Lung (tissue), 12 donors: ENCODE measurements around the gene UBQLN4. TPM values are rescaled to one million over a fixed set of nuclear protein-coding genes. Genes with fewer than 3 reads are reported as not detected.
A peak's percentile ranks its signal among the peaks of the same experiment; 100 is the strongest.

Source experiments
- ATAC-seq: fragments of 200-7000 bp; cut with Tn5 transposase; one replicate; pipeline ENCODE4 v1.9.1; 2020; ENCODE audit warnings: moderate number of reproducible peaks; ENCODE audit not compliant: insufficient read depth, low FRiP score
- DNase-seq, 3 donors: peaks; one replicate each; pipeline ENCODE4 v3.0.0-alpha.2; 2013 to 2017
- H3K27ac ChIP-seq, 2 donors: one replicate each; pipeline ENCODE4 v1.5.1; 2013; ENCODE audit warnings: mild to moderate bottlenecking in 2 of 2, moderate library complexity in 2 of 2, control low read depth in 1 of 2, inconsistent platforms in 1 of 2, low read depth in 1 of 2, low read length in 1 of 2
- H3K27me3 ChIP-seq, 3 donors: one replicate each; pipeline ENCODE4 v1.5.1; 2013; ENCODE audit warnings: low read length in 2 of 3; ENCODE audit not compliant: control insufficient read depth in 3 of 3, insufficient read depth in 3 of 3
- H3K36me3 ChIP-seq, 4 donors: one replicate each; pipeline ENCODE4 v1.5.1; 2013; ENCODE audit warnings: low read length in 4 of 4, mild to moderate bottlenecking in 1 of 4, moderate library complexity in 1 of 4; ENCODE audit not compliant: control insufficient read depth in 4 of 4, insufficient read depth in 4 of 4
- H3K4me1 ChIP-seq, 5 donors: one replicate each; pipeline ENCODE4 v1.5.1; 2013; ENCODE audit warnings: low read length in 5 of 5, mild to moderate bottlenecking in 2 of 5, moderate library complexity in 1 of 5; ENCODE audit not compliant: control insufficient read depth in 5 of 5, insufficient read depth in 5 of 5
- H3K4me3 ChIP-seq: one replicate; pipeline ENCODE4 v1.5.1; 2013; ENCODE audit warnings: mild to moderate bottlenecking, control low read depth, moderate library complexity
- H3K9ac ChIP-seq, 2 donors: one replicate each; pipeline ENCODE4 v1.5.1; 2013; ENCODE audit warnings: low read length in 2 of 2, control low read depth in 1 of 2; ENCODE audit not compliant: insufficient read depth in 1 of 2
- H3K9me3 ChIP-seq, 4 donors: one replicate each; pipeline ENCODE4 v1.5.1; 2013; ENCODE audit warnings: low read length in 3 of 4, mild to moderate bottlenecking in 1 of 4, moderate library complexity in 1 of 4; ENCODE audit not compliant: control insufficient read depth in 4 of 4, insufficient read depth in 3 of 4
- CTCF ChIP-seq: IDR thresholded peaks from 2 replicates; pipeline ENCODE4 v1.5.1; 2012; ENCODE audit warnings: mild to moderate bottlenecking; ENCODE audit errors: control extremely low read depth, extremely low read depth
- WGBS, 2 donors: extraction: QIAGEN DNeasy Blood & Tissue Kit; methylation state at CpG; one replicate each; pipeline ENCODE4 v1.1.7; 2013; 5-methylcytosine and 5-hydroxymethylcytosine counted together
- polyA plus RNA-seq, 2 donors: library from polyadenylated mRNA; stranded (reverse); fragments of 200-250 nt; gene quantifications; one replicate each; pipeline ENCODE4 v1.2.1, GENCODE V29; 2013
- total RNA-seq, 2 donors: library from RNA; depleted of rRNA in 1 of 2; stranded (reverse); fragments of >200 nt in 1 of 2; gene quantifications; one replicate each; pipeline ENCODE4 v1.2.1, GENCODE V29; 2014 to 2021
- donor health status: control.
- donor health status: control.
- donor health status: Bipolar disorder and iron deficiency.
- donor health status: healthy.
- donor health status: DM: yes; HTN: yes; CAD: no.

The UBQLN4 gene
- total and polyA plus RNA-seq, 4 donors: 16.2 to 27.2 (median 22.9) TPM

DNA sequence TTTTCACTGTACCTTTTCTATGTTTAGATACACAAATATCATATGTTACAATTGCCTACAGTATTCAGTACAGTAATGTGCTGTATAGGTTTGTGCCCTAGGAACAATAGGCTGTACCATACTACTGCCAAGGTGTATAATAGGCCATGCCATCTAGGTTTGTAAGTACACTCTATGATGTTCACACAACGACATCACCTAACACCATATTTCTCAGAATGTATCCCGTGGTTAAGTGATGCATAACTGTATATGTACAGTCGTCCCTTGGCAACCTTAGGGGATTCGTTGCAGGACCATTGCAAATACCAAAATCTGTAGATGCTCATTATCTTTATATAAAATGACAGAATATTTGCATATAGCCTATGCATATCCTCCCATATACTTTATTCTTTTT is 27.0 kb downstream of the UBQLN4 start:
- H3K4me3 ChIP-seq: no peak overlapping the region
- WGBS, 2 donors: 89% methylated on average over 4 of the region's 4 CpGs

DNA sequence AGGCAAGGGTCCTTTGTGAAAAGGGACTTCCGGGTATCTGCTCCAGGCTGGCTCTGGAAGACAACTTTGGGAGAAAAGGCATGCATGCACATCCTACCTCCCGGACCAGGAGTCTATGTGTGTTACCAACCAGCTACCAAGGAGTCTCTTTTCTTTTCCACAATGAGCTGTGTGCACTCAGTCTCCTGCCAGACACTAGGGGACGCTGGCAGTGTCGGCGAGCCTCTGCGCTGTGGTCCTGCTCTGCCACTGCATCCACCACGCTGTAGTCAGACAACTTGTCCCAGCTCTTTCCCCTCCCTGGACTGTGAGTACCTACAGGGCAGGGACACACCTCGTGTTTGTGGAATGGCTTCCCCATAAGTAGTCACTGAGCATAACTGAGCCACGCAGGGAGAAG is 27.7 kb downstream of the UBQLN4 start:
- Histone ChIP-seq H3K4me1 (peaks cover 0 to 3% (median 0%) of the 10 kb centered on the region in 5 donors), H3K9me3 (no peaks in the 10 kb centered on the region), H3K27me3 (no peaks in the 10 kb centered on the region), H3K9ac (no peak overlapping the region), H3K27ac (peak overlapping the region in 1 of 2 donors; percentile 22), H3K36me3 (no peaks in the 10 kb centered on the region), H3K4me3 (no peak overlapping the region)
- WGBS, 2 donors: 9 to 11% methylated on average over 9 of the region's 9 CpGs
- peak; percentile 38 for TF ChIP-seq CTCF
- DNase-seq (peak; percentile 41 to 66 (median 58)), ATAC-seq (no peak)

More for the DNA sequence above, 27.0 kb downstream of the UBQLN4 start:
- no peak for ATAC-seq
- no peak for DNase-seq
- H3K4me1 ChIP-seq: peaks cover 0 to 3% (median 0%) of the 10 kb centered on the region in 5 donors
- no peaks in the 10 kb centered on the region for H3K36me3 ChIP-seq
- H3K9ac ChIP-seq: no peak overlapping the region
- H3K27me3 ChIP-seq: no peaks in the 10 kb centered on the region
- H3K27ac ChIP-seq: no peak overlapping the region
- TF ChIP-seq CTCF: no peak
- no peaks in the 10 kb centered on the region for H3K9me3 ChIP-seq

- no peak overlapping the region for H3K4me3 ChIP-seq
- H3K36me3 ChIP-seq: peaks cover 0 to 2% (median 0%) of the 10 kb centered on the region in 4 donors
- no peaks in the 10 kb centered on the region for H3K27me3 ChIP-seq
- DNase-seq (no peak), ATAC-seq (no peak)
- peaks cover 2 to 5% (median 4%) of the 10 kb centered on the region in 5 donors for H3K4me1 ChIP-seq
- 83 to 91% methylated on average over 5 of the region's 5 CpGs for WGBS, 2 donors
- no peak overlapping the region for H3K9ac ChIP-seq
- no peak overlapping the region for H3K27ac ChIP-seq
- TF ChIP-seq CTCF: no peak
- no peaks in the 10 kb centered on the region for H3K9me3 ChIP-seq
Observed at GRCh38 chr1:156024801-156025200, 28.8 kb downstream of the UBQLN4 start.

- H3K4me3 ChIP-seq: no peak overlapping the region
- no peak overlapping the region for H3K9ac ChIP-seq
- no peak overlapping the region for H3K27ac ChIP-seq
- DNase-seq (no peak), ATAC-seq (no peak)
- TF ChIP-seq CTCF: no peak
- H3K36me3 ChIP-seq: peaks cover 1 to 21% (median 3%) of the 10 kb centered on the region in 4 donors
- H3K27me3 ChIP-seq: no peaks in the 10 kb centered on the region
- peaks cover 3 to 10% (median 6%) of the 10 kb centered on the region in 5 donors for H3K4me1 ChIP-seq
- H3K9me3 ChIP-seq: no peaks in the 10 kb centered on the region
- WGBS, 2 donors: 65 to 73% methylated on average over 2 of the region's 2 CpGs
Observed at GRCh38 chr1:156021954-156022353, 31.6 kb downstream of the UBQLN4 start.
